ENCODE results near the gene RAB5A.
"Not testable (repeated sequence)": the region's sequence is repeated elsewhere in the genome, so short reads cannot be mapped to it uniquely, and the experiment has no call there.

The RAB5A gene

DNA sequence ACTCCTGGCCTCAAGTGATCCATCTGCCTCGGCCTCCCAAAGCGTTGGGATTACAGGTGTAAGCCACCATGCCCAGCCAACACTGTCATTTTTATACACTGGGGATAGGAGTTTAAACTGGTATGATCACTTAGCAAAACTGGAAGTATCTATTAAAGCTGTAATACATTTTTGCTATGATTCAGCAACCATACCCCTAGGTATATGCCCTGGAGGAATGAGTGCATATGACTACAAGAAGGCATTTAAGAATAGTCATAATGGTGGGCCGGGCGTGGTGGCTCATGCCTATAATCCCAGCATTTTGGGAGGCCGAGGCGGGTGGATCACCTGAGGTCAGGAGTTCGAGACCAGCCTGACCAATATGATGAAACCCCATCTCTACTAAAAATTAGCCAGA is 85.0 kb downstream of the RAB5A start:
- not testable (repeated sequence) for DNase-seq
